Activated gamma-delta T cell (primary cell): ENCODE results near the gene RAB38.

Source experiments
- DNase-seq: peaks from one replicate; lab custom pipeline; 2025; lab: John Stamatoyannopoulos, UW

The RAB38 gene

GRCh38 chr11:88169881-88170280, 5.4 kb downstream of the RAB38 start:
- no peak for DNase-seq

- DNase-seq: no peak
These were observed 5.8 kb downstream of the RAB38 start for GRCh38 chr11:88169471-88169870.

- DNase-seq: no peak
These were observed 7.4 kb downstream of the RAB38 start for GRCh38 chr11:88167853-88168252.

GRCh38 chr11:88164806-88165585, 10.2 kb downstream of the RAB38 start:
- no peak for DNase-seq

- no peak for DNase-seq
These were observed 10.9 kb downstream of the RAB38 start for GRCh38 chr11:88164320-88164719.

- no peak for DNase-seq
These were observed 17.2 kb downstream of the RAB38 start for GRCh38 chr11:88158081-88158480.

GRCh38 chr11:88157370-88157769, 17.9 kb downstream of the RAB38 start:
- DNase-seq: no peak

- DNase-seq: no peak
These were observed 22.9 kb downstream of the RAB38 start for GRCh38 chr11:88152381-88152780.

GRCh38 chr11:88151709-88152265, 23.5 kb downstream of the RAB38 start:
- DNase-seq: no peak

GRCh38 chr11:88146106-88146505, 29.1 kb downstream of the RAB38 start:
- no peak for DNase-seq

- DNase-seq: no peak
These were observed 35.4 kb downstream of the RAB38 start for GRCh38 chr11:88139865-88140264.

GRCh38 chr11:88131764-88132470, 43.3 kb downstream of the RAB38 start:
- no peak for DNase-seq

GRCh38 chr11:88122956-88123355, 52.3 kb downstream of the RAB38 start:
- no peak for DNase-seq

- no peak for DNase-seq
These were observed 55.7 kb downstream of the RAB38 start for GRCh38 chr11:88119561-88119960.

GRCh38 chr11:88117281-88117858, 57.9 kb downstream of the RAB38 start:
- no peak for DNase-seq

- DNase-seq: no peak
These were observed 59.2 kb downstream of the RAB38 start for GRCh38 chr11:88115828-88116755.

- no peak for DNase-seq
These were observed 60.7 kb downstream of the RAB38 start for GRCh38 chr11:88114486-88115045.

- DNase-seq: no peak
These were observed 68.6 kb downstream of the RAB38 start for GRCh38 chr11:88106666-88107065.

- no peak for DNase-seq
These were observed 69.3 kb downstream of the RAB38 start for GRCh38 chr11:88105951-88106350.

GRCh38 chr11:88105526-88105925, 69.7 kb downstream of the RAB38 start:
- no peak for DNase-seq

GRCh38 chr11:88104408-88104807, 70.8 kb downstream of the RAB38 start:
- no peak for DNase-seq
